ENCODE measurements around the gene RALGPS1.

DNA sequence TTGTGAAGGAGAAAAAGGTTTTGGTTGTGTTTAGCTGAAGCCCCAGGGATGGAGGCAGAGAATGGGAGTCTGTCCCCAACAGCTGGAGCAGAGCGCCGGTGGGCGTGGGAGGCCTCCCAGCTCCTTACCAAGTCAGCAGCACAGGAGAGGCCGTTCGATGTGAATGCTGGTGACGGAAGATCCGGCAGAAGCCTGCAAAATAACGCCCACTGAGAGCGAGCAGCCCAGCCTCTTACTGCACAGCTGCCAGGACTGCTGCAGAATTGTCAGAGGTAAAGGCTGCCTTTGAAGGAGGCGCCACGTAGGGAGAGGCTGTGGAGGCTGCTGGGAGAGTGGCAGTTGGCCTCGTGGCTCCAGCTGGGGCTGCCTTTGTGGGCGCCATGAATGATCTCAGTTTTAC is 181.6 kb downstream of the RALGPS1 start:
- TF ChIP-seq, protein P1, sequence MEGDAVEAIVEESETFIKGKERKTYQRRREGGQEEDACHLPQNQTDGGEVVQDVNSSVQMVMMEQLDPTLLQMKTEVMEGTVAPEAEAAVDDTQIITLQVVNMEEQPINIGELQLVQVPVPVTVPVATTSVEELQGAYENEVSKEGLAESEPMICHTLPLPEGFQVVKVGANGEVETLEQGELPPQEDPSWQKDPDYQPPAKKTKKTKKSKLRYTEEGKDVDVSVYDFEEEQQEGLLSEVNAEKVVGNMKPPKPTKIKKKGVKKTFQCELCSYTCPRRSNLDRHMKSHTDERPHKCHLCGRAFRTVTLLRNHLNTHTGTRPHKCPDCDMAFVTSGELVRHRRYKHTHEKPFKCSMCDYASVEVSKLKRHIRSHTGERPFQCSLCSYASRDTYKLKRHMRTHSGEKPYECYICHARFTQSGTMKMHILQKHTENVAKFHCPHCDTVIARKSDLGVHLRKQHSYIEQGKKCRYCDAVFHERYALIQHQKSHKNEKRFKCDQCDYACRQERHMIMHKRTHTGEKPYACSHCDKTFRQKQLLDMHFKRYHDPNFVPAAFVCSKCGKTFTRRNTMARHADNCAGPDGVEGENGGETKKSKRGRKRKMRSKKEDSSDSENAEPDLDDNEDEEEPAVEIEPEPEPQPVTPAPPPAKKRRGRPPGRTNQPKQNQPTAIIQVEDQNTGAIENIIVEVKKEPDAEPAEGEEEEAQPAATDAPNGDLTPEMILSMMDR (conservative IDR thresholded peaks at IDR 0.05; ENCODE audit: low read length) = no peak
- TF ChIP-seq EZH2phosphoT487 (IDR thresholded peaks at IDR 0.05; ENCODE audit: borderline replicate concordance, low read depth, low read length) = no peak

Data from OCI-LY7 (cell line).